Measurements from ENCODE around the gene RALGAPA2. TPM values are rescaled to one million over a fixed set of nuclear protein-coding genes. Genes with fewer than 3 reads are reported as not detected.

Gene RALGAPA2
- total RNA-seq, 2 experiments from 2014 or later: 15.9 to 16.6 TPM

DNA sequence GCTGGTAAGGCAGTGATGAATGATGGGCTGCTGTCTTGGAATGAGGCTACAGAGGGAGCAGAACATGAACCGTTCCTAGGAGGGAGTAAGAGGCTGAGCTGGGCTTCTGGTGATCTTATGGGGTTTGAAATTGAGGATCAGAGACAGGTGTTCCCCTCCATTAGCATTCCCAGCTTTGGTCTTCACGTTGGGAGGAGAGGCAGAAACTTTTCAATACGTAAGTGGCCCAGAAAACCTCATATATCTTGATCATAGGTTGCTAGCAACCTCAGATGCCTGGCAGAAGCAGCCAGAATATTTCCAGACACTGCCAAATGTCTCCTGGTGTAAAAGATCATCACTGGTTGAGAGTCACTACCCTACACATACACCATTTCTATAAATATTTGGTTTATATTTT, 177.4 kb downstream of the RALGAPA2 start:
- H3K4me1 Mint-ChIP-seq (ENCODE audit: low read depth): no peaks in the 10 kb centered on the region
- no peaks in the 10 kb centered on the region for H3K27me3 Mint-ChIP-seq
- ChIA-PET CTCF (no interaction called here), POLR2A (no interaction called here)
- H3K9me3 Mint-ChIP-seq: no peaks in the 10 kb centered on the region
- intact Hi-C loops (cut with micrococcal nuclease): no loop called here
- DNase-seq: no peak
- no peak overlapping the region for H3K4me3 Mint-ChIP-seq
- no peak overlapping the region for H3K27ac Mint-ChIP-seq
- peaks cover 10% of the 10 kb centered on the region for H3K36me3 Mint-ChIP-seq

GRCh38 chr20:20531283-20531682, 181.2 kb downstream of the RALGAPA2 start:
- Mint-ChIP-seq H3K4me1 (ENCODE audit: low read depth) (no peaks in the 10 kb centered on the region), H3K9me3 (no peaks in the 10 kb centered on the region), H3K27me3 (no peaks in the 10 kb centered on the region), H3K4me3 (no peak overlapping the region), H3K27ac (no peak overlapping the region), H3K36me3 (peaks cover 16% of the 10 kb centered on the region)
- DNase-seq: no peak
- intact Hi-C loops (cut with micrococcal nuclease): no loop called here
- POLR2A ChIA-PET: no interaction called here
- CTCF ChIA-PET: no interaction called here

DNA sequence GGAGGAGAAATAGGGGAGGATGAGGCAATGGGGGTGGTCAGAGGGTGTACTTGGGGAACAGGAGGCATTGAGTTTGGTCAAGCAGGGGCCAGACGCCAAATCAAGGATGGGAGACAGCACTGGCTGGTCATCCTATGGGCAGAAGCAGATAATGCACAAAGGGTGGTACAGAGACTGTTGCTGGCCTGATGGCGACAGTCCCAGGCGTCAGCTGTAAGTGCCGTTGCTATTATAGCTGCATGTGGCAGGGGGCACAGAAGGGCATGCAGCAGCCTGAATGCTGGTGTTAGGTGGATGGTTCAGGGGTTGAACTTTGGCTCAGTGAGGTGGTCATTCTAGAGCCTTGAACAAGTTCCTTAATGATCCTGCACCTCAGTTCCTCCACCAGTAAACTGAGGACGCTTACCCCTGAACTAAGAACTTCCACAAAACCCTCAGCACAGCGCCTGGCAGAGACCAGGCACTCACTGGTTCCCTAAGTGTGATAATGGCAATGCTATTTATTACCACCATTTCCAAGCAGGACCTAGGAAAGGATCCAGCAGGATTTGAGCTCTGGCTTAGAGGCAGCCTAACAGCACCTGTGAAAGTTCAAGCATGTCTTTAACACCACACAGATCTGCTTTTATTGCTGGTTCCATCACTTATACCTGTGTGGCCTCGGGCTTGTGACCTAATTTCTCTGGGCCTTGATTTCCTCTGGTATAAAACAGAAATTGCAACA, 181.9 kb downstream of the RALGAPA2 start:
- H3K9me3 Mint-ChIP-seq: no peaks in the 10 kb centered on the region
- DNase-seq: no peak
- H3K4me1 Mint-ChIP-seq (ENCODE audit: low read depth): no peaks in the 10 kb centered on the region
- H3K36me3 Mint-ChIP-seq: peaks cover 13% of the 10 kb centered on the region
- H3K4me3 Mint-ChIP-seq: no peak overlapping the region
- H3K27me3 Mint-ChIP-seq: no peaks in the 10 kb centered on the region
- H3K27ac Mint-ChIP-seq: no peak overlapping the region
- ChIA-PET CTCF (no interaction called here), POLR2A (no interaction called here)
- intact Hi-C loops (cut with micrococcal nuclease): no loop called here

DNA sequence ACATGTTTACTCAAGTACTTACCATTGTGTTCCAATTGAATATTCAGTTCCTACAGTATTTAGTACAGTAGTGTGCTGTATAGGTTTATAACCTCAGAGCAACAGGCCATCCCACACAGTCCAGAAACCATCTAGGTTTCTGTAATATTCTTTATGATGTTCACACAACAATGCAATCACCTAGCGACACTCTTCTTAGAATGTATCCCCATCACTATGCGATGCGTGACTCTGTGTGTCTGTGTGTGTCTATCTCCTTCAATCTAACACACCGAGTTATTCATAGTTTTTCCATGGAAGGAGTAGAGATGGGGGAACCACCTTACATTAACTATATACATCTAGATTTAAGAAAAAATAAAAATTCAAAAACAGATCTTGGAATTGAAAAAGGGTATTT, 182.8 kb downstream of the RALGAPA2 start:
- Mint-ChIP-seq H3K27ac (no peak overlapping the region), H3K4me3 (no peak overlapping the region), H3K36me3 (peaks cover 13% of the 10 kb centered on the region), H3K27me3 (no peaks in the 10 kb centered on the region), H3K4me1 (ENCODE audit: low read depth) (no peaks in the 10 kb centered on the region), H3K9me3 (no peaks in the 10 kb centered on the region)
- DNase-seq: no peak
- ChIA-PET POLR2A (no interaction called here), CTCF (no interaction called here)
- intact Hi-C loops (cut with micrococcal nuclease): no loop called here

- H3K9me3 Mint-ChIP-seq: no peaks in the 10 kb centered on the region
- no peaks in the 10 kb centered on the region for H3K27me3 Mint-ChIP-seq
- H3K4me1 Mint-ChIP-seq (ENCODE audit: low read depth): no peaks in the 10 kb centered on the region
- DNase-seq: no peak
- ChIA-PET POLR2A (no interaction called here), CTCF (no interaction called here)
- no peak overlapping the region for H3K4me3 Mint-ChIP-seq
- no peak overlapping the region for H3K27ac Mint-ChIP-seq
- intact Hi-C loops (cut with micrococcal nuclease): no loop called here
- peaks cover 12% of the 10 kb centered on the region for H3K36me3 Mint-ChIP-seq
These were observed 183.6 kb downstream of the RALGAPA2 start for GRCh38 chr20:20528861-20529260.

- Mint-ChIP-seq H3K27ac (no peak overlapping the region), H3K9me3 (no peaks in the 10 kb centered on the region), H3K4me1 (ENCODE audit: low read depth) (no peaks in the 10 kb centered on the region), H3K4me3 (no peak overlapping the region), H3K36me3 (peaks cover 11% of the 10 kb centered on the region), H3K27me3 (no peaks in the 10 kb centered on the region)
- CTCF ChIA-PET: no interaction called here
- no peak for DNase-seq
- POLR2A ChIA-PET: no interaction called here
- intact Hi-C loops (cut with micrococcal nuclease): no loop called here
These were observed 184.8 kb downstream of the RALGAPA2 start for GRCh38 chr20:20527661-20528060.

GRCh38 chr20:20525756-20526155, 186.7 kb downstream of the RALGAPA2 start:
- no peaks in the 10 kb centered on the region for H3K4me1 Mint-ChIP-seq (ENCODE audit: low read depth)
- no peak overlapping the region for H3K4me3 Mint-ChIP-seq
- H3K27ac Mint-ChIP-seq: no peak overlapping the region
- H3K27me3 Mint-ChIP-seq: no peaks in the 10 kb centered on the region
- H3K36me3 Mint-ChIP-seq: peaks cover 15% of the 10 kb centered on the region
- H3K9me3 Mint-ChIP-seq: no peaks in the 10 kb centered on the region
- no peak for DNase-seq
- ChIA-PET CTCF (no interaction called here), POLR2A (no interaction called here)
- intact Hi-C loops (cut with micrococcal nuclease): no loop called here

GRCh38 chr20:20525214-20525613, 187.2 kb downstream of the RALGAPA2 start:
- ChIA-PET CTCF (no interaction called here), POLR2A (no interaction called here)
- H3K4me3 Mint-ChIP-seq: no peak overlapping the region
- H3K27me3 Mint-ChIP-seq: no peaks in the 10 kb centered on the region
- H3K27ac Mint-ChIP-seq: no peak overlapping the region
- peaks cover 20% of the 10 kb centered on the region for H3K36me3 Mint-ChIP-seq
- no peak for DNase-seq
- no peaks in the 10 kb centered on the region for H3K9me3 Mint-ChIP-seq
- no peaks in the 10 kb centered on the region for H3K4me1 Mint-ChIP-seq (ENCODE audit: low read depth)
- intact Hi-C loops (cut with micrococcal nuclease): no loop called here

DNA sequence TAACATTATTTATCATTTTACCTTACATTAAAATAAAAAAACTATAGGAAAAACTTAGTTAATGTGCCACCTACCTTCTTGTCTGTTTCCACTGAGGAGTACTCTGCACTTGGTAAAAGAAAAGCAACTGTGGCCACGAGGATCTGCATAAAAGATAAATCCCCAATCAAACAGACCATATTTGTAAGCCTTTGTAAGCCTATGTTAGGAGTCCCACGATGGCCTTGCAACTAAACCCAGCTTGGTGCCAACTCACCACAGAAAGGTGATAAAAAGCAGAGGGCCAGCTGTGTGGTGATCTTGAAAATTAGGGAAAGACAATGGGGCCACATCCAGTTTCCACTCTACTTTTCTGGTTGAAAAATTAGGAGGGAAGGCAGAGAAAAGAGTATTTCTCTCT, 187.7 kb downstream of the RALGAPA2 start:
- H3K27me3 Mint-ChIP-seq: no peaks in the 10 kb centered on the region
- H3K4me3 Mint-ChIP-seq: no peak overlapping the region
- no peaks in the 10 kb centered on the region for H3K9me3 Mint-ChIP-seq
- H3K4me1 Mint-ChIP-seq (ENCODE audit: low read depth): no peaks in the 10 kb centered on the region
- ChIA-PET POLR2A (no interaction called here), CTCF (no interaction called here)
- intact Hi-C loops (cut with micrococcal nuclease): no loop called here
- H3K36me3 Mint-ChIP-seq: peaks cover 22% of the 10 kb centered on the region
- H3K27ac Mint-ChIP-seq: no peak overlapping the region
- no peak for DNase-seq

GRCh38 chr20:20521736-20522135, 190.7 kb downstream of the RALGAPA2 start:
- Mint-ChIP-seq H3K27me3 (no peaks in the 10 kb centered on the region), H3K4me1 (ENCODE audit: low read depth) (peaks cover 10% of the 10 kb centered on the region), H3K27ac (no peak overlapping the region), H3K9me3 (no peaks in the 10 kb centered on the region), H3K4me3 (no peak overlapping the region), H3K36me3 (peaks cover 38% of the 10 kb centered on the region)
- ChIA-PET CTCF (no interaction called here), POLR2A (no interaction called here)
- no peak for DNase-seq
- intact Hi-C loops (cut with micrococcal nuclease): no loop called here

- intact Hi-C loops (cut with micrococcal nuclease): no loop called here
- Mint-ChIP-seq H3K27ac (no peak overlapping the region), H3K36me3 (peaks cover 45% of the 10 kb centered on the region), H3K4me3 (no peak overlapping the region), H3K4me1 (ENCODE audit: low read depth) (peaks cover 10% of the 10 kb centered on the region), H3K27me3 (no peaks in the 10 kb centered on the region), H3K9me3 (no peaks in the 10 kb centered on the region)
- ChIA-PET CTCF (no interaction called here), POLR2A (no interaction called here)
- DNase-seq: no peak
These were observed 191.7 kb downstream of the RALGAPA2 start for GRCh38 chr20:20520776-20521175.

DNA sequence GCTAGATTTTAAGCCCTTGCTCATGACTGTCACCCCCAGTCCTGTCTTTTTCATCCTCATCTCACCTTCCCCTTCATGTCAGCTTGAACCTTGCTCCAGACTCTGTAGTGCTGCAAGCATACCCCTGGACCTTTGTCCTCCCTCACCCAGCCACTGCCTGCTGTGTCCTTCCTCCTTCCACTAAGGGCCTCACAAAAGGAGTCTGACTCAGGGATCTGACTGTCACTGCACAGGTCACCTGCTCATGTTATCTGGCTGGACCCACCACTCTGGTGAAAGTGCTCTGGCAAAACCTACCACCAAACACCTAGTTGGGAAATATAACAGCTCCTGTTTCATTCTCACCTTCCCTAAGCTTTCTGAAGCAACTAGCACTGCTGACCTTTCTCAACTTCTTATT, 193.2 kb downstream of the RALGAPA2 start:
- no peaks in the 10 kb centered on the region for H3K27me3 Mint-ChIP-seq
- peaks cover 57% of the 10 kb centered on the region for H3K36me3 Mint-ChIP-seq
- CTCF ChIA-PET: no interaction called here

GRCh38 chr20:20518263-20518662, 194.2 kb downstream of the RALGAPA2 start:
- ChIA-PET CTCF (interaction anchor here (0.6 to 1.0 kb wide), 2 partner anchors 20 to 130 kb away, joined by 3 read pairs; no protein-coding TSS in a partner anchor), POLR2A (no interaction called here)
- peaks cover 68% of the 10 kb centered on the region for H3K36me3 Mint-ChIP-seq
- peaks cover 18% of the 10 kb centered on the region for H3K9me3 Mint-ChIP-seq
- no peak overlapping the region for H3K27ac Mint-ChIP-seq
- intact Hi-C loops (cut with micrococcal nuclease): no loop called here
- no peak for DNase-seq
- H3K4me3 Mint-ChIP-seq: no peak overlapping the region
- H3K27me3 Mint-ChIP-seq: no peaks in the 10 kb centered on the region
- H3K4me1 Mint-ChIP-seq (ENCODE audit: low read depth): peaks cover 10% of the 10 kb centered on the region

More for the DNA sequence above, 193.2 kb downstream of the RALGAPA2 start:
- no peak for DNase-seq
- intact Hi-C loops (cut with micrococcal nuclease): no loop called here
- peaks cover 10% of the 10 kb centered on the region for H3K4me1 Mint-ChIP-seq (ENCODE audit: low read depth)
- POLR2A ChIA-PET: no interaction called here
- H3K9me3 Mint-ChIP-seq: peaks cover 12% of the 10 kb centered on the region
- H3K4me3 Mint-ChIP-seq: no peak overlapping the region
- H3K27ac Mint-ChIP-seq: no peak overlapping the region
